Heart right ventricle (tissue), 16 donors: ENCODE measurements around the gene TMEM50A. TPM values are rescaled to one million over a fixed set of nuclear protein-coding genes. Genes with fewer than 3 reads are reported as not detected.
"Not testable (repeated sequence)": the region's sequence is repeated elsewhere in the genome, so short reads cannot be mapped to it uniquely, and the experiment has no call there.

ENCODE experiments used
- ATAC-seq, 8 donors: fragments of 200-7000 bp; cut with Tn5 transposase; one replicate each; pipeline ENCODE4 v1.9.1; 2020; ENCODE audit warnings: mild to moderate bottlenecking in 8 of 8, moderate library complexity in 8 of 8, moderate number of reproducible peaks in 1 of 8
- DNase-seq, 2 donors: peaks; one replicate each; pipeline ENCODE4 v3.0.0-alpha.2; 2020
- H3K27ac ChIP-seq, 10 donors: fragments of 200-600 bp; sonication (generic) in 2 of 10; one replicate each; pipeline versions ENCODE4 v1.5.0 to v1.8.0; 2020 to 2022; ENCODE audit warnings: mild to moderate bottlenecking in 3 of 10
- H3K27me3 ChIP-seq, 7 donors: fragments of 200-600 bp; one replicate each; pipeline ENCODE4 v1.8.0; 2021 to 2022; ENCODE audit warnings: mild to moderate bottlenecking in 2 of 7
- H3K36me3 ChIP-seq, 9 donors: fragments of 200-600 bp; sonication (generic) in 1 of 9; one replicate each; pipeline versions ENCODE4 v1.5.0 to v1.8.0; 2020 to 2022; ENCODE audit warnings: mild to moderate bottlenecking in 2 of 9
- H3K4me1 ChIP-seq, 9 donors: fragments of 200-600 bp; sonication (generic) in 1 of 9; one replicate each; pipeline versions ENCODE4 v1.5.0 to v1.8.0; 2020 to 2022; ENCODE audit warnings: mild to moderate bottlenecking in 4 of 9
- H3K4me3 ChIP-seq, 10 donors: fragments of 200-600 bp; sonication (generic) in 2 of 10; one replicate each; pipeline versions ENCODE4 v1.5.0 to v1.8.0; 2020 to 2022; ENCODE audit warnings: mild to moderate bottlenecking in 7 of 10, moderate library complexity in 2 of 10
- H3K9me3 ChIP-seq, 11 donors: fragments of 200-600 bp in 10 of 11; sonication (generic) in 2 of 11; one replicate each; pipeline versions ENCODE4 v1.5.0 to v1.8.0; 2013 to 2022; ENCODE audit warnings: mild to moderate bottlenecking in 2 of 11, control low read depth in 1 of 11, moderate library complexity in 1 of 11
- WGBS, 2 donors: extraction: QIAGEN DNeasy Blood & Tissue Kit; methylation state at CpG; one replicate each; pipeline ENCODE4 v1.1.7; 2013; ENCODE audit warnings: inconsistent platforms in 1 of 2; 5-methylcytosine and 5-hydroxymethylcytosine counted together
- intact Hi-C, 10 donors: fragments of 100-400 bp; cut with DNase I; formaldehyde crosslinking; loops; one replicate each; pipeline versions ENCODE4 v1.11.1 to v1.14.2; 2022
- polyA plus RNA-seq, 2 donors: library from polyadenylated mRNA; stranded (reverse); fragments of 200-250 nt; gene quantifications; one replicate each; pipeline ENCODE4 v1.2.3, GENCODE V29; 2013
- total RNA-seq, 10 donors: library from RNA; stranded (reverse); fragmentation: NEBNext Ultra II Directional in 3 of 10; extraction: Animal tissue kit (Norgen Biotek cat#: 25700) in 3 of 10; gene quantifications; one replicate each; pipeline versions ENCODE4 v1.2.1 to v1.2.4, GENCODE V29; 2021 to 2023
- TF ChIP-seq, protein P1 (sequence below), 9 donors: fragments of 200-600 bp; sonication (generic) in 2 of 9; IDR thresholded peaks; one replicate each; pipeline versions ENCODE4 v1.5.0 to v1.8.0; 2021 to 2022; ENCODE audit warnings: antibody characterized with exemption in 9 of 9, mild to moderate bottlenecking in 5 of 9, moderate library complexity in 1 of 9
- donor health status: Arrhythmogenic right ventricular cardiomyopathy.
- donor health status: ischemic (EF 13 %, LVEDD 7.1; RV severe dilation, severe dysfunction).
- donor health status: healthy with polysubstance abuse.
- donor health status: DM: no; HTN: yes; CAD: no.
- donor health status: DM: no; HTN: no; CAD: no.
- donor health status: ischemic (EF 25% LVEDD 6.9; RV normal size, moderate dysfunction).
- donor health status: ischemic (EF 25% LVEDD 5.7; RV mildly dilated, moderate dysfunction).
- donor health status: healthy.
- donor health status: DM: yes; HTN: yes; CAD: no.
- donor health status: Ischemic cardiomyopathy.
- donor health status: ischemic (EF 35%, LVEDD 5.7; RV mildly dilated, moderate dysfunction).
- donor health status: nonischemic (EF 11% LVEDD 7.7; RV severe dilation, severe dysfunction).
- donor health status: DM: yes; HTN: yes; CAD: no.
- donor health status: PGD.
- donor health status: ischemic (EF 29% LVEDD 5.4; RV normal size, mild dysfunction).
- donor health status: nonischemic (EF 23%, LVEDD 6.1; RV moderate dilation, normal function).

The TMEM50A gene
- total and polyA plus RNA-seq, 12 donors = 69.2 to 128 (median 88.8) TPM

DNA sequence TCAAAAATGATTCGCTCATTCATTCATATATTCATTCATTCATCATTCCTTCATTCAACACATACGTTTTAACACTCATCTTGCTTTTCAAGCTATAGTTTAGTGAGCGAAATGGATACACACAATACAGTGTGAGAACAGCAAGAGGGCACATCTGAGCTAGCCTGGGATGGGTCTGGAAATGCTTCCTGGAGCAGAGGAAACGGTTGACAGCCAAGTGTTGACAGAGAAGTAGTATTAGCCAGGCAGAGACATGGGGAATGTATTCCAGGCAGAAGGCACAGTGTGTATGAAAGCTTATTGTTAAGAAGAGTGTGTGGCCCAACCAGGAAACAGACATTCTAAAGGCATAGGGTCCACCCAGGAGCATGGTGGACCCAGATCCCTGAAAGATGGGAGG is 33.2 kb upstream of the TMEM50A start:
- H3K4me1 ChIP-seq = peaks cover 0 to 11% (median 0%) of the 10 kb centered on the region in 9 donors
- peak in 4 of 8 donors; percentile 77 to 87 (median 83) for ATAC-seq
- TF ChIP-seq, protein P1, sequence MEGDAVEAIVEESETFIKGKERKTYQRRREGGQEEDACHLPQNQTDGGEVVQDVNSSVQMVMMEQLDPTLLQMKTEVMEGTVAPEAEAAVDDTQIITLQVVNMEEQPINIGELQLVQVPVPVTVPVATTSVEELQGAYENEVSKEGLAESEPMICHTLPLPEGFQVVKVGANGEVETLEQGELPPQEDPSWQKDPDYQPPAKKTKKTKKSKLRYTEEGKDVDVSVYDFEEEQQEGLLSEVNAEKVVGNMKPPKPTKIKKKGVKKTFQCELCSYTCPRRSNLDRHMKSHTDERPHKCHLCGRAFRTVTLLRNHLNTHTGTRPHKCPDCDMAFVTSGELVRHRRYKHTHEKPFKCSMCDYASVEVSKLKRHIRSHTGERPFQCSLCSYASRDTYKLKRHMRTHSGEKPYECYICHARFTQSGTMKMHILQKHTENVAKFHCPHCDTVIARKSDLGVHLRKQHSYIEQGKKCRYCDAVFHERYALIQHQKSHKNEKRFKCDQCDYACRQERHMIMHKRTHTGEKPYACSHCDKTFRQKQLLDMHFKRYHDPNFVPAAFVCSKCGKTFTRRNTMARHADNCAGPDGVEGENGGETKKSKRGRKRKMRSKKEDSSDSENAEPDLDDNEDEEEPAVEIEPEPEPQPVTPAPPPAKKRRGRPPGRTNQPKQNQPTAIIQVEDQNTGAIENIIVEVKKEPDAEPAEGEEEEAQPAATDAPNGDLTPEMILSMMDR (IDR thresholded peaks at IDR 0.05) = peak in 2 of 9 donors; percentile 17 to 25
- DNase-seq, H3K27me3 ChIP-seq, H3K27ac ChIP-seq, H3K4me3 ChIP-seq, H3K36me3 ChIP-seq, H3K9me3 ChIP-seq, intact Hi-C loops: not testable (repeated sequence)
- 36 to 65% methylated on average over 4 of the region's 4 CpGs for WGBS, 2 donors

DNA sequence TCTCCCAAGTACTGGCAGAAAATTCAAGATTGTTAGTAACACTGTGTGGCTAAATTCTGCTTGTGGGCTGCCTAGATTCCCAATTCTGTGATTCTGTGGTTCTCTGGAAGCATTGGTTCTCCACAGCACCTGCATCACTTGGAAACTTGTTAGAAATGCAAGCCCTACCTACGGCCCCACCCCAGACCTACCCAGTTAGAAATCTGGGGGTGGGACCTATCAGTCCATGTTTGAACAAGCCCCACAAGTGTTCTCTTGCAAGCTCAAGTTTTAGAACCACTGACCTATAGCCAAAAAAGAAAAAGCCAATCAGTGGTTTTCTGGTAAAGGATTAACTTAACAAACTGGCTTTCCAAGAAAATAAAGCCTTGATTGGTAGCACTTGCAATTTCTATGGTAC is 30.0 kb upstream of the TMEM50A start:
- WGBS, 2 donors = no CpG with 5 or more reads among the region's 1 CpG
- ATAC-seq, H3K36me3 ChIP-seq, H3K4me3 ChIP-seq, H3K9me3 ChIP-seq, H3K27me3 ChIP-seq, H3K27ac ChIP-seq, DNase-seq, intact Hi-C loops: not testable (repeated sequence)
- peaks cover 0 to 11% (median 0%) of the 10 kb centered on the region in 9 donors for H3K4me1 ChIP-seq

DNA sequence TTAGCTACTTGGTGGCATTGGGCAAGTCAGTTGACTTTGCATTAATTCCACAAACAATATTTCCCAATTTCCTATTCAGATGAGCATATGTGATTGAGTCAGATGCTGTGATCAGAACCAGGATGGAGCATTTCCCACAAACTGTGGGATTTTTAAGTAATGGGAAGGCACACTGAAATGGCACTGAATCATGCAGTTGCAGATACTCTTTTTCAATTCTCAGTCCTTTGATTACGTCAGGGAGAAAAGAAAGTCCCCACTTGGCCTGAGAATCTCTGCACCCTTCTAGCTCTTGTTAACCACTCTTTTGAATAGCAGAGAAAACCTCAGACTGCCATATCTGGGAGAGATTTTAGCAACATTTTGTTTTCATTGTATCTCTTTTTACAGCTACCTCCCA is 29.0 kb upstream of the TMEM50A start:
- peaks cover 0 to 13% (median 0%) of the 10 kb centered on the region in 9 donors for H3K36me3 ChIP-seq
- H3K9me3 ChIP-seq, DNase-seq, ATAC-seq, H3K27me3 ChIP-seq, H3K27ac ChIP-seq, intact Hi-C loops, H3K4me3 ChIP-seq: not testable (repeated sequence)
- WGBS, 2 donors = 82 to 85% methylated on average over 1 of the region's 1 CpG
- H3K4me1 ChIP-seq = peaks cover 0 to 11% (median 0%) of the 10 kb centered on the region in 9 donors

DNA sequence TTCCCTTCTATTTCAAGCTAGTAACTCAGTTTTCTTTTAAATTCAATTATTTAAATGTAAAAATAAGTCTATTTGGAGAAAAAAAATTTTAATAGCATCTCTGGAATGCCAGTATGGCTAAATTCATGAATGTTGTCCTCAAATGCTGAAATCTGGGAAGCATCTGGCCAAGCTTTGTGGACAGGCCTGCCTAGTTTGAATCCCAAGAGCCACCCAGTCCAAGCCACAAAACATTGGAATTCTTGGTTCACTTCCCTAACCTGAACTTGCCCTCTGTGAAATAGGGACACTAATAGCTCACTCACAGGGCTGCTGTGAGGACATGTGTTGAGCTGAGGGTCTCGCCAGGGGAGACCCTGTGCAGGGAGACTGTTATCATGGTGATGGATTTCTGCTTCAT is 28.6 kb upstream of the TMEM50A start:
- 78 to 84% methylated on average over 1 of the region's 1 CpG for WGBS, 2 donors
- H3K27me3 ChIP-seq, intact Hi-C loops, H3K9me3 ChIP-seq, ATAC-seq, H3K27ac ChIP-seq, DNase-seq, H3K4me3 ChIP-seq: not testable (repeated sequence)
- Histone ChIP-seq H3K4me1 (peaks cover 0 to 11% (median 0%) of the 10 kb centered on the region in 9 donors), H3K36me3 (peaks cover 0 to 17% (median 0%) of the 10 kb centered on the region in 9 donors)

DNA sequence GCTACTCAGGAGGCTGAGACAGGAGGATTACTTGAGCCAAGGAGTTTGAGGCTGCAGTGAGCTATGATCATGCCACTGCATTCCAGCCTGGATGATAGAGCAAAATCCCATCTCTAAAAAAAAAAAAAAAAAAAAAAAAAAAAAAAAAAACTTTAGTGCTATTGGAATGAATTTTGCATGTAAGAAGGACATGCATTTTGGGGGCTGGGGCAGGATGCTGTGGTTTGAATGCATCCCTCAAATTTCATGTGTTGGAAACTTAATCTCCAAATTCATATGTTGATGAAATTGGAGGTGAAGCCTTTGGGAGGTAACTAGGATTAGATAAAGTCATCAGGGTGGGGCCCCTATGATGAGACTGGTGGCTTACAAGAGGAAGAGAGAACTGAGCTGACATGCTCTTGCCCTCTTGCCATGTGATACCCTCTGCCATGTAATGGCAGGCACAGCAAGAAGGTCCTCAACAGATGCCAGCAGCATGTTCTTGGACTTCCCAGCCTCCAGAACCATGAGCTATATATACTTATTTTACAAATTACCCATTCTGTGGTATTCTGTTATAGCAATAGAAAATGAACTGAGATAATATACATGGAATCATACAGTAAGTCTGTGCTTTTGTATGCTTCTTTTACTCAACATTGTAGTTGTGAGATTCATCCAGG is 25.2 kb upstream of the TMEM50A start:
- H3K9me3 ChIP-seq, H3K4me1 ChIP-seq, ATAC-seq, H3K4me3 ChIP-seq, intact Hi-C loops, DNase-seq, H3K27ac ChIP-seq, H3K27me3 ChIP-seq: not testable (repeated sequence)
- H3K36me3 ChIP-seq = peaks cover 0 to 18% (median 0%) of the 10 kb centered on the region in 9 donors

DNA sequence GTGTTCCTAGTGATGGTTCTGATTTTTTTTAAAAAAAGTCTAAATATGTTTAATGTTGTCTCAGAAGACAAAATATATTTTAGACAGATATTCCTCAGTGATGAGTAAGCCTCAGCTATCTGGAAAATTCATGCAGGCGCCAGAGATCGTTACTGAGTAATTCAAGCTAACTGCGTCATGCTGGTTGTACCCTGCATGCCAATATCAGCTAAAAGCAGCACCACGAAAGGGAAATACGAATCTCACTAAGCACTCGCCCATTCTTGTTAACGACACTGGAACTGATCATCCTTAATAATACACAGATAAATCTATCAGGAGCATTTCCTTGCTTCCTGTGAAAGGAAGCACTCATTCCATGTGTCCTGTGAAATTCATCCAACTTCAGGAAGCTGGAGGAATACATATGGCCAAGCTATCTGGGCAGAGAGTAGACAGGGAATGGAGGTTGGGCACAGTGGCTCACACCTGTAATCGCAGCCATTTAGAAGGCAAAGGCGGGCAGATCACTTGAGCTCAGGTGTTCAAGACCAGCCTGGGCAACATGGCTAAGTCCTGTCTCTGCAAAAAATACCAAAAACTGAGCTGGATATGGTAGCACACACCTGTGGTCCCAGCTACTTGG is 17.7 kb upstream of the TMEM50A start:
- 63 to 71% methylated on average over 9 of the region's 9 CpGs for WGBS, 2 donors
- DNase-seq (peak in 1 of 2 donors; percentile 20), ATAC-seq (peak in 2 of 8 donors; percentile 39 to 49)
- H3K4me3 ChIP-seq, H3K4me1 ChIP-seq, H3K9me3 ChIP-seq, H3K36me3 ChIP-seq, intact Hi-C loops, H3K27me3 ChIP-seq: not testable (repeated sequence)
- H3K27ac ChIP-seq = peak overlapping the region in 1 of 10 donors; percentile 16

DNA sequence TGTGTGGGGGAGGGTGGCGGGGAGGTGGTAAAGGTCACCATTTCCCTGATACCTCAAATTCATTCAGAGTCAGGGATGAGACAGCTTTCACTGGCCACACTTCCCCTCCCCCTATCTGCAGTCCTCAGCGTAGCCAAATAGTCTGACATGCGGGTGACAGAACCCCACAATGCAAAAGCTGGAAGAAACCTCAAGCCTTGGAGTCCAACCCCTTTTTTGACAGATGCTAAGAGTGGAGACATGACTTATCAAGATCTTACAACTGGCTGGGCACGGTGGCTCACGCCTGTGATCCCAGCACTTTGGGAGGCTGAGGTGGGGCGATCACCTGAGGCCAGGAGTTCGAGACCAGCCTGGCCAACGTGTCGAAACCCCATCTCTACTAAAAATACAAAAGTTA is 16.0 kb upstream of the TMEM50A start:
- H3K4me1 ChIP-seq, DNase-seq, H3K4me3 ChIP-seq, H3K27me3 ChIP-seq, H3K36me3 ChIP-seq, H3K9me3 ChIP-seq, intact Hi-C loops, H3K27ac ChIP-seq, ATAC-seq: not testable (repeated sequence)
- 87 to 89% methylated on average over 8 of the region's 9 CpGs for WGBS, 2 donors

DNA sequence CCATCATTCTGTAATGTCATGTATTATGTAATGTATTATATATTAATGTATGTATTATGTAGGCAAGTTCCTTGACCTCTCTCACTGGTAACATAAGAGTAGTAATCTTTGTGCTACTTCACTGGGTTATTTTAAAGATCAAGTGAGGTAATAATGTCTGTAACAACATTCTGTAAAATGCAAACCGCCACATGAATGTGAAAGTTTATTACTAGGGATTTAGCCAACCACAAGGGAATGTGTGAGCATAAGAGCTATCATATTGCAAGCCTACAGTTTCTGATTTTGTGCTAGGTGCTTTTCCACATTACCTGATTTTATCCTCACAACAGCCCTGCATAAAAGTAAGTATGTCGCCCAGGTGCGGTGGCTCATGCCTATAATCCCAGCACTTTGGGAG is 13.7 kb upstream of the TMEM50A start:
- intact Hi-C loops, H3K4me3 ChIP-seq, ATAC-seq, H3K27me3 ChIP-seq, H3K36me3 ChIP-seq, H3K27ac ChIP-seq, DNase-seq, H3K9me3 ChIP-seq: not testable (repeated sequence)
- peaks cover 0 to 11% (median 0%) of the 10 kb centered on the region in 9 donors for H3K4me1 ChIP-seq
- 96 to 100% methylated on average over 3 of the region's 3 CpGs for WGBS, 2 donors

DNA sequence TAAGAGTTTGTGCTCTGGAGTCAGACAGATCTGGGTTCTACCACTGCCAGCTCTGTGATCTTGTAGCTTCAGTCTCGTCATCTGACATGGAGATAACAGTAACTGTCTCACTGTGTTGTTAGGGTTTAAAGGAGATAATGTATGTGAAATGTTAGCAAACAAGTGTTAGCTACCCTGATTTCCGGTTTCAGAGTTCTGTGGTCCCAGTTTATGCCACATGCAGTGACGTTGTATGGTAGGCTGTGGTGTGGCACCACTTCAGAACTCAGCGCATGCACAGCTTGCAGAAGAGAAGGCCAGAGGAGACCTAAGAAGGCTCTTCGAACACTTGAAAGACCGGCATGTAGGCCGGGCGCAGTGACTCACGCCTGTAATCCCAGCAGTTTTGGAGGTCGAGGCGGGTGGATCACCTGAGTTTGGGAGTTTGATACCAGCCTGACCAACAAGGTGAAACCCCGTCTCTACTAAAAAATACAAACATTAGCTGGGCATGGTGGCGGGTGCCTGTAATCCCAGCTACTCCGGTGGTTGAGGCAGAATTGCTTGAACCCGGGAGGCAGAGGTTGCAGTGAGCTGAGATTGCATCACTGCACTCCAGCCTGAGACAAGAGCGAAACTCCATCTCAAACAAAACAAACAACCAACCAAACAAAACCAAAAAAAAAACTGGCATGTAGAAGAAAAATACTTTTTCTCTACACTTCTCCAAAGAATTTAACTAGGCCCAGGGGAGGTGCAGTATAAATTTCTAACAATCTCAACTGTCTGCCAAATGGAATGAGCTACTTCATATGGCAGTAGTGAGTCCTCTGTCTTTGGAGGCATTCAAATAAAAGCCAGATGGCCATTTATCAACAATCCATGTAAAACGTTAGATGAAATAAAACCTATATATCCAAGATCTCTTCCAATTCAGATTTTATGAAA is 10.0 kb upstream of the TMEM50A start:
- peak in 4 of 8 donors; percentile 20 to 52 (median 28) for ATAC-seq
- H3K4me1 ChIP-seq = peaks cover 0 to 26% (median 0%) of the 10 kb centered on the region in 9 donors
- WGBS, 2 donors = no CpG with 5 or more reads among the region's 17 CpGs

More for the DNA sequence above, 10.0 kb upstream of the TMEM50A start:
- H3K27ac ChIP-seq, DNase-seq, H3K27me3 ChIP-seq, H3K9me3 ChIP-seq, intact Hi-C loops, H3K36me3 ChIP-seq, H3K4me3 ChIP-seq: not testable (repeated sequence)
